ENCODE results near the gene IL4R.
A peak's percentile ranks its signal among the peaks of the same experiment; 100 is the strongest.

IL4R gene

DNA sequence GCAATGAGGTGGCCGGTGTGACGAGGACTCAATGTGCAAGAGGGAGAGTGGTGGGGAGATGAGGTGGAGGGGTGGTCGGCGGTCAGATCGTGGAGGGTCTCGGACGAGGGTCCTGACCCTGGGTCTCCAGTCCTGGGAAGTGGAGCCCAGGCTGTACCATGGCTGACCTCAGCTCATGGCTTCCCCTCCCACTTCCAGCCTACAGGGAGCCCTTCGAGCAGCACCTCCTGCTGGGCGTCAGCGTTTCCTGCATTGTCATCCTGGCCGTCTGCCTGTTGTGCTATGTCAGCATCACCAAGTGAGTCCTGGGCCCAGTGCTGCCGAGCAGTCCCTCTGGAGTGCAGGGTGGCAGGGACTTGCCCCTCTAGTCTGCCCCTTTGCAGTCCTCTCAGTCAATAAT, 41.8 kb downstream of the IL4R start:
- H3K9me2 ChIP-seq (replicated peaks; ENCODE audit: low read depth, low read length), result no peaks in the 10 kb centered on the region
- H3K36me3 ChIP-seq (ENCODE audit: insufficient read depth, low read length), result peaks cover 10% of the 10 kb centered on the region; the same call in 1 of the 2 replicates
- no peak overlapping the region for H2AFZ ChIP-seq (ENCODE audit: low read length)
- H4K20me1 ChIP-seq (ENCODE audit: insufficient read depth, low read length, poor library complexity, severe bottlenecking), result no peaks in the 10 kb centered on the region
- no peaks in the 10 kb centered on the region for H3K9me3 ChIP-seq (ENCODE audit: insufficient read depth, low read depth, low read length)
- no peak overlapping the region for H3K9ac ChIP-seq (ENCODE audit: low read depth, low read length, poor library complexity, severe bottlenecking)
- H3K79me2 ChIP-seq (ENCODE audit: insufficient read depth, low read length), result no peaks in the 10 kb centered on the region
- no peaks in the 10 kb centered on the region for H3K27me3 ChIP-seq (ENCODE audit: insufficient read depth, low read length, poor library complexity, severe bottlenecking)
- no peaks in the 10 kb centered on the region for H3F3A ChIP-seq (ENCODE audit: low read depth)
- no peak overlapping the region for H3K4me3 ChIP-seq (ENCODE audit: low read length, poor library complexity, severe bottlenecking)
- TF ChIP-seq EZH2phosphoT487 (IDR thresholded peaks at IDR 0.05; ENCODE audit: borderline replicate concordance), result no peak
- peak; percentile 57 for TF ChIP-seq CTCF (conservative IDR thresholded peaks at IDR 0.05; ENCODE audit: low read length)
- H3K4me1 ChIP-seq (ENCODE audit: insufficient read depth, low read length, poor library complexity, severe bottlenecking), result no peaks in the 10 kb centered on the region
- H3K4me2 ChIP-seq (ENCODE audit: low read depth, low read length, poor library complexity, severe bottlenecking), result no peak overlapping the region

GRCh38 chr16:27356794-27357193, 43.0 kb downstream of the IL4R start:
- TF ChIP-seq EZH2phosphoT487 (IDR thresholded peaks at IDR 0.05; ENCODE audit: borderline replicate concordance) (no peak), CTCF (conservative IDR thresholded peaks at IDR 0.05; ENCODE audit: low read length) (no peak)
- H3K27me3 ChIP-seq (ENCODE audit: insufficient read depth, low read length, poor library complexity, severe bottlenecking), result no peaks in the 10 kb centered on the region
- peaks cover 10% of the 10 kb centered on the region; the same call in 1 of the 2 replicates for H3K36me3 ChIP-seq (ENCODE audit: insufficient read depth, low read length)
- no peak overlapping the region for H3K9ac ChIP-seq (ENCODE audit: low read depth, low read length, poor library complexity, severe bottlenecking)
- no peak overlapping the region for H3K4me2 ChIP-seq (ENCODE audit: low read depth, low read length, poor library complexity, severe bottlenecking)
- H3K4me1 ChIP-seq (ENCODE audit: insufficient read depth, low read length, poor library complexity, severe bottlenecking), result no peaks in the 10 kb centered on the region
- H3K4me3 ChIP-seq (ENCODE audit: low read length, poor library complexity, severe bottlenecking), result no peak overlapping the region
- H3K79me2 ChIP-seq (ENCODE audit: insufficient read depth, low read length), result no peaks in the 10 kb centered on the region
- H3K9me3 ChIP-seq (ENCODE audit: insufficient read depth, low read depth, low read length), result no peaks in the 10 kb centered on the region
- H3K9me2 ChIP-seq (replicated peaks; ENCODE audit: low read depth, low read length), result no peaks in the 10 kb centered on the region
- H2AFZ ChIP-seq (ENCODE audit: low read length), result no peak overlapping the region
- H3F3A ChIP-seq (ENCODE audit: low read depth), result no peaks in the 10 kb centered on the region
- no peaks in the 10 kb centered on the region for H4K20me1 ChIP-seq (ENCODE audit: insufficient read depth, low read length, poor library complexity, severe bottlenecking)

GRCh38 chr16:27359051-27359450, 45.3 kb downstream of the IL4R start:
- no peaks in the 10 kb centered on the region for H3K4me1 ChIP-seq (ENCODE audit: insufficient read depth, low read length, poor library complexity, severe bottlenecking)
- H4K20me1 ChIP-seq (ENCODE audit: insufficient read depth, low read length, poor library complexity, severe bottlenecking), result no peaks in the 10 kb centered on the region
- no peak overlapping the region for H2AFZ ChIP-seq (ENCODE audit: low read length)
- H3K27me3 ChIP-seq (ENCODE audit: insufficient read depth, low read length, poor library complexity, severe bottlenecking), result no peaks in the 10 kb centered on the region
- TF ChIP-seq CTCF (conservative IDR thresholded peaks at IDR 0.05; ENCODE audit: low read length) (no peak), EZH2phosphoT487 (IDR thresholded peaks at IDR 0.05; ENCODE audit: borderline replicate concordance) (no peak)
- H3K9me2 ChIP-seq (replicated peaks; ENCODE audit: low read depth, low read length), result no peaks in the 10 kb centered on the region
- no peak overlapping the region for H3K4me2 ChIP-seq (ENCODE audit: low read depth, low read length, poor library complexity, severe bottlenecking)
- H3K4me3 ChIP-seq (ENCODE audit: low read length, poor library complexity, severe bottlenecking), result no peak overlapping the region
- H3K9me3 ChIP-seq (ENCODE audit: insufficient read depth, low read depth, low read length), result no peaks in the 10 kb centered on the region
- no peak overlapping the region for H3K9ac ChIP-seq (ENCODE audit: low read depth, low read length, poor library complexity, severe bottlenecking)
- no peaks in the 10 kb centered on the region for H3K79me2 ChIP-seq (ENCODE audit: insufficient read depth, low read length)
- peaks cover 2% of the 10 kb centered on the region; the same call in 1 of the 2 replicates for H3K36me3 ChIP-seq (ENCODE audit: insufficient read depth, low read length)
- H3F3A ChIP-seq (ENCODE audit: low read depth), result no peaks in the 10 kb centered on the region

Measured in Loucy (cell line).